Liver (tissue), 9 donors: ENCODE measurements around the gene ZNF597. TPM values are rescaled to one million over a fixed set of nuclear protein-coding genes. Genes with fewer than 3 reads are reported as not detected.

ENCODE experiments used
- DNase-seq: peaks from one replicate; pipeline ENCODE4 v3.0.0-alpha.2; 2017; ENCODE audit warnings: low spot score
- H3K27ac ChIP-seq, 2 donors: one replicate each; pipeline ENCODE4 v1.7.0; 2013; ENCODE audit warnings: inconsistent platforms in 2 of 2, low read length in 2 of 2, control low read depth in 1 of 2, low read depth in 1 of 2, mild to moderate bottlenecking in 1 of 2
- H3K27me3 ChIP-seq, 4 donors: one replicate each; pipeline versions ENCODE4 v1.6.1 to v1.7.0; 2013; ENCODE audit warnings: low read length in 3 of 4, inconsistent platforms in 1 of 4, mild to moderate bottlenecking in 1 of 4, moderate library complexity in 1 of 4; ENCODE audit not compliant: control insufficient read depth in 4 of 4, insufficient read depth in 4 of 4
- H3K36me3 ChIP-seq, 4 donors: one replicate each; pipeline versions ENCODE4 v1.6.1 to v1.7.0; 2013; ENCODE audit warnings: low read length in 3 of 4, mild to moderate bottlenecking in 3 of 4, low read depth in 1 of 4, moderate library complexity in 1 of 4; ENCODE audit not compliant: control insufficient read depth in 4 of 4, insufficient read depth in 3 of 4
- H3K4me1 ChIP-seq, 4 donors: one replicate each; pipeline versions ENCODE4 v1.6.1 to v1.7.0; 2013; ENCODE audit warnings: low read length in 3 of 4, mild to moderate bottlenecking in 3 of 4, moderate library complexity in 1 of 4; ENCODE audit not compliant: control insufficient read depth in 4 of 4, insufficient read depth in 4 of 4
- H3K4me3 ChIP-seq, 3 donors: one replicate each; pipeline versions ENCODE4 v1.6.1 to v1.7.0; 2013; ENCODE audit warnings: low read length in 3 of 3, control low read depth in 1 of 3, low read depth in 1 of 3, mild to moderate bottlenecking in 1 of 3
- H3K9ac ChIP-seq, 2 donors: one replicate each; pipeline ENCODE4 v1.7.0; 2013; ENCODE audit warnings: low read length in 2 of 2, mild to moderate bottlenecking in 2 of 2, moderate library complexity in 2 of 2, control low read depth in 1 of 2, low read depth in 1 of 2
- H3K9me3 ChIP-seq, 4 donors: one replicate each; pipeline versions ENCODE4 v1.6.1 to v1.7.0; 2013; ENCODE audit warnings: low read length in 3 of 4; ENCODE audit not compliant: control insufficient read depth in 4 of 4
- EGR1 ChIP-seq, 2 donors: IDR thresholded peaks; 2 replicates each; pipeline ENCODE4 v1.6.1; 2016 to 2018; ENCODE audit warnings: antibody characterized with exemption in 2 of 2, low read depth in 2 of 2
- FOXA1 ChIP-seq: IDR thresholded peaks from 2 replicates; pipeline ENCODE4 v1.6.1; 2016; ENCODE audit warnings: antibody characterized with exemption
- FOXA2 ChIP-seq: IDR thresholded peaks from 2 replicates; pipeline ENCODE4 v1.6.1; 2016; ENCODE audit warnings: antibody characterized with exemption
- GABPA ChIP-seq, 2 donors: IDR thresholded peaks in 1 of 2; conservative IDR thresholded peaks in 1 of 2; 2 replicates each; pipeline ENCODE4 v1.6.1; 2016; ENCODE audit warnings: antibody characterized with exemption in 2 of 2, mild to moderate bottlenecking in 1 of 2, moderate library complexity in 1 of 2
- HNF4A ChIP-seq, 2 donors: conservative IDR thresholded peaks; 2 replicates each; pipeline ENCODE4 v1.6.1; 2016; ENCODE audit warnings: antibody characterized with exemption in 2 of 2, mild to moderate bottlenecking in 2 of 2
- HNF4G ChIP-seq: IDR thresholded peaks from 2 replicates; pipeline ENCODE4 v1.6.1; 2016; ENCODE audit warnings: antibody characterized with exemption
- JUND ChIP-seq, 2 donors: IDR thresholded peaks; 2 replicates each; pipeline ENCODE4 v1.6.1; 2016; ENCODE audit warnings: antibody characterized with exemption in 2 of 2
- NR2F2 ChIP-seq: IDR thresholded peaks from 2 replicates; pipeline ENCODE4 v1.6.1; 2016; ENCODE audit warnings: antibody characterized with exemption
- RAD21 ChIP-seq, 2 donors: IDR thresholded peaks; 2 replicates each; pipeline ENCODE4 v1.6.1; 2016; ENCODE audit warnings: antibody characterized with exemption in 2 of 2, mild to moderate bottlenecking in 2 of 2
- RXRA ChIP-seq, 2 donors: IDR thresholded peaks; 2 replicates each; pipeline ENCODE4 v1.6.1; 2017 to 2018; ENCODE audit warnings: antibody characterized with exemption in 2 of 2, mild to moderate bottlenecking in 1 of 2
- SP1 ChIP-seq: IDR thresholded peaks from 2 replicates; pipeline ENCODE4 v1.6.1; 2018; ENCODE audit warnings: antibody characterized with exemption, mild to moderate bottlenecking
- TAF1 ChIP-seq: conservative IDR thresholded peaks from 2 replicates; pipeline ENCODE4 v1.6.1; 2016; ENCODE audit warnings: antibody characterized with exemption, mild to moderate bottlenecking
- YY1 ChIP-seq: IDR thresholded peaks from 2 replicates; pipeline ENCODE4 v1.6.1; 2016; ENCODE audit warnings: antibody characterized with exemption, mild to moderate bottlenecking
- WGBS: extraction: QIAGEN DNeasy Blood & Tissue Kit; methylation state at CpG from one replicate; pipeline ENCODE4 v1.1.7; 2013; 5-methylcytosine and 5-hydroxymethylcytosine counted together
- polyA plus RNA-seq, 2 donors: library from polyadenylated mRNA; stranded (reverse) in 1 of 2; unstranded in 1 of 2; fragments of 200-250 nt in 1 of 2; fragments of >200 nt in 1 of 2; fragmentation: Nextera tagmentation in 1 of 2; extraction: Ambion mirVana in 1 of 2; gene quantifications; one replicate each; pipeline versions ENCODE4 v1.2.1 to v1.2.3, GENCODE V29; 2013 to 2015
- total RNA-seq, 2 donors: library from RNA; depleted of rRNA; stranded (reverse); fragments of >200 nt; gene quantifications; one replicate each; pipeline ENCODE4 v1.2.3, GENCODE V29; 2014
- TF ChIP-seq, protein P1 (sequence below): IDR thresholded peaks from 2 replicates; pipeline ENCODE4 v1.6.1; 2016; ENCODE audit warnings: antibody characterized with exemption
- TF ChIP-seq, protein P2 (sequence below): IDR thresholded peaks from 2 replicates; pipeline ENCODE4 v1.6.1; 2016; ENCODE audit warnings: antibody characterized with exemption, mild to moderate bottlenecking
- TF ChIP-seq, protein P3 (sequence below): IDR thresholded peaks from 2 replicates; pipeline ENCODE4 v1.6.1; 2016; ENCODE audit warnings: antibody characterized with exemption
- TF ChIP-seq, protein P4 (sequence below): IDR thresholded peaks from 2 replicates; pipeline ENCODE4 v1.6.1; 2016; ENCODE audit warnings: antibody characterized with exemption
- TF ChIP-seq, protein P5 (sequence below): fragments of 150-350 bp; IDR thresholded peaks from 2 replicates; pipeline ENCODE4 v1.5.1; 2017; ENCODE audit warnings: improper control_type of control experiment, low read depth, low read length; ENCODE audit not compliant: missing input control
- donor health status: healthy.
- donor health status: healthy.
- donor health status: healthy.
- donor health status: healthy.
- donor health status: healthy.

The ZNF597 gene
- total and polyA plus RNA-seq, 4 donors: 0.53 to 1.7 (median 0.85) TPM

DNA sequence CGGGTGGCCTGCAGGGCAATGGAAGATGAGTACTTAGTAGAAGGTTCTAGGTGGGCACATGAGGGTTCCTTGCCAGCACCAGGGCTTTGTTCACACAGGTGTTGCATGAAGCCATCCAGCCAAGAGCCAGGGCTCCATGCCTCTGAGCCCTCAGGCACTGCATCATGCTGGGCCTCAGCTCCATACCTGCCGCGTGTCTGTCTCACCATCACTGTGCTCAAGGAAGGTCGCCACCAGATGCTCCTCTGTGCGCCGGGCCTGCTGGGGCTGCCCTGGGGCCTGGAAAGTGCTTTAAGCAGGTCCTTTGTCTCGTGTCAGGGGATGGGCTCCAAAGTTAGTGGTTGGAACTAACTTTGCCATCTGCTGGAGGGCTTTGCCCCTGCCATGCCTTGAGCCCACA lies 26.4 kb upstream of the ZNF597 start:
- DNase-seq: no peak
- no peak overlapping the region for H3K9ac ChIP-seq
- H3K4me3 ChIP-seq: no peak overlapping the region
- H3K9me3 ChIP-seq: no peaks in the 10 kb centered on the region
- TF ChIP-seq, protein P1, sequence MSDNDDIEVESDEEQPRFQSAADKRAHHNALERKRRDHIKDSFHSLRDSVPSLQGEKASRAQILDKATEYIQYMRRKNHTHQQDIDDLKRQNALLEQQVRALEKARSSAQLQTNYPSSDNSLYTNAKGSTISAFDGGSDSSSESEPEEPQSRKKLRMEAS: no peak
- TF ChIP-seq SP1 (no peak), RAD21 (IDR thresholded peaks at IDR 0.05) (no peak), TAF1 (no peak), HNF4G (no peak), EGR1 (IDR thresholded peaks at IDR 0.05; ENCODE audit: low read depth in 2 of 2) (no peak), NR2F2 (no peak), JUND (IDR thresholded peaks at IDR 0.05) (no peak), YY1 (no peak), HNF4A (conservative IDR thresholded peaks at IDR 0.05) (no peak), RXRA (IDR thresholded peaks at IDR 0.05) (no peak)
- TF ChIP-seq, protein P2, sequence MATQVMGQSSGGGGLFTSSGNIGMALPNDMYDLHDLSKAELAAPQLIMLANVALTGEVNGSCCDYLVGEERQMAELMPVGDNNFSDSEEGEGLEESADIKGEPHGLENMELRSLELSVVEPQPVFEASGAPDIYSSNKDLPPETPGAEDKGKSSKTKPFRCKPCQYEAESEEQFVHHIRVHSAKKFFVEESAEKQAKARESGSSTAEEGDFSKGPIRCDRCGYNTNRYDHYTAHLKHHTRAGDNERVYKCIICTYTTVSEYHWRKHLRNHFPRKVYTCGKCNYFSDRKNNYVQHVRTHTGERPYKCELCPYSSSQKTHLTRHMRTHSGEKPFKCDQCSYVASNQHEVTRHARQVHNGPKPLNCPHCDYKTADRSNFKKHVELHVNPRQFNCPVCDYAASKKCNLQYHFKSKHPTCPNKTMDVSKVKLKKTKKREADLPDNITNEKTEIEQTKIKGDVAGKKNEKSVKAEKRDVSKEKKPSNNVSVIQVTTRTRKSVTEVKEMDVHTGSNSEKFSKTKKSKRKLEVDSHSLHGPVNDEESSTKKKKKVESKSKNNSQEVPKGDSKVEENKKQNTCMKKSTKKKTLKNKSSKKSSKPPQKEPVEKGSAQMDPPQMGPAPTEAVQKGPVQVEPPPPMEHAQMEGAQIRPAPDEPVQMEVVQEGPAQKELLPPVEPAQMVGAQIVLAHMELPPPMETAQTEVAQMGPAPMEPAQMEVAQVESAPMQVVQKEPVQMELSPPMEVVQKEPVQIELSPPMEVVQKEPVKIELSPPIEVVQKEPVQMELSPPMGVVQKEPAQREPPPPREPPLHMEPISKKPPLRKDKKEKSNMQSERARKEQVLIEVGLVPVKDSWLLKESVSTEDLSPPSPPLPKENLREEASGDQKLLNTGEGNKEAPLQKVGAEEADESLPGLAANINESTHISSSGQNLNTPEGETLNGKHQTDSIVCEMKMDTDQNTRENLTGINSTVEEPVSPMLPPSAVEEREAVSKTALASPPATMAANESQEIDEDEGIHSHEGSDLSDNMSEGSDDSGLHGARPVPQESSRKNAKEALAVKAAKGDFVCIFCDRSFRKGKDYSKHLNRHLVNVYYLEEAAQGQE: no peak
- TF ChIP-seq, protein P3, sequence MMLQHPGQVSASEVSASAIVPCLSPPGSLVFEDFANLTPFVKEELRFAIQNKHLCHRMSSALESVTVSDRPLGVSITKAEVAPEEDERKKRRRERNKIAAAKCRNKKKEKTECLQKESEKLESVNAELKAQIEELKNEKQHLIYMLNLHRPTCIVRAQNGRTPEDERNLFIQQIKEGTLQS: no peak
- TF ChIP-seq, protein P4, sequence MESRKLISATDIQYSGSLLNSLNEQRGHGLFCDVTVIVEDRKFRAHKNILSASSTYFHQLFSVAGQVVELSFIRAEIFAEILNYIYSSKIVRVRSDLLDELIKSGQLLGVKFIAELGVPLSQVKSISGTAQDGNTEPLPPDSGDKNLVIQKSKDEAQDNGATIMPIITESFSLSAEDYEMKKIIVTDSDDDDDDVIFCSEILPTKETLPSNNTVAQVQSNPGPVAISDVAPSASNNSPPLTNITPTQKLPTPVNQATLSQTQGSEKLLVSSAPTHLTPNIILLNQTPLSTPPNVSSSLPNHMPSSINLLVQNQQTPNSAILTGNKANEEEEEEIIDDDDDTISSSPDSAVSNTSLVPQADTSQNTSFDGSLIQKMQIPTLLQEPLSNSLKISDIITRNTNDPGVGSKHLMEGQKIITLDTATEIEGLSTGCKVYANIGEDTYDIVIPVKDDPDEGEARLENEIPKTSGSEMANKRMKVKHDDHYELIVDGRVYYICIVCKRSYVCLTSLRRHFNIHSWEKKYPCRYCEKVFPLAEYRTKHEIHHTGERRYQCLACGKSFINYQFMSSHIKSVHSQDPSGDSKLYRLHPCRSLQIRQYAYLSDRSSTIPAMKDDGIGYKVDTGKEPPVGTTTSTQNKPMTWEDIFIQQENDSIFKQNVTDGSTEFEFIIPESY: no peak
- H3K27me3 ChIP-seq: no peaks in the 10 kb centered on the region
- H3K36me3 ChIP-seq: peaks cover 0 to 8% (median 4%) of the 10 kb centered on the region in 4 donors
- WGBS: 94% methylated on average over 7 of the region's 7 CpGs
- peaks cover 4 to 26% (median 14%) of the 10 kb centered on the region in 4 donors for H3K4me1 ChIP-seq
- no peak overlapping the region for H3K27ac ChIP-seq

DNA sequence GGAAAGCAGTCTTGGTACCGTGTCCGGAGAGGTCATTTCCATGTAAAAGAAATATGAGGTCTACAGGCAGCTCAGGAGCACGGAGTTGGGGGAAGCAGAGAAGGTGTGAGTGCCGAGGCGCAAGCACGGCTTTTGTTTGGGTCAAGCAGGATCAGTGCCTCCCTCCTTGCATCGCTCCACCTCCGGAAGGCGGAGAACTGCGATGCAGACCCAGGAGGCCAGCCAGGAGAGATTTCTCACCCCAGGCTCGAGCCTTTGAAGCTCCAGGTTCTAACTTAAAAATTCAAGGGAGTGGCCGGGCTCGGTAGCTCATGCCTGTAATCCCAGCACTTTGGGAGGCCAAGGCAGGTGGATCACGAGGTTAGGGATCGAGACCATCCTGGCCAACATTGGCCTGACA lies 25.2 kb upstream of the ZNF597 start:
- H3K9ac ChIP-seq: no peak overlapping the region
- DNase-seq: no peak
- no peaks in the 10 kb centered on the region for H3K9me3 ChIP-seq
- no peaks in the 10 kb centered on the region for H3K27me3 ChIP-seq
- H3K27ac ChIP-seq: no peak overlapping the region
- H3K4me1 ChIP-seq: peaks cover 7 to 24% (median 15%) of the 10 kb centered on the region in 4 donors
- WGBS: 87% methylated on average over 15 of the region's 15 CpGs
- H3K4me3 ChIP-seq: no peak overlapping the region
- H3K36me3 ChIP-seq: peaks cover 0 to 8% (median 3%) of the 10 kb centered on the region in 4 donors
- no peak for TF ChIP-seq GABPA (IDR thresholded peaks at IDR 0.05 in 1 of 2, conservative IDR thresholded peaks at IDR 0.05 in 1 of 2)
- no peak for TF ChIP-seq HNF4G
- no peak for TF ChIP-seq YY1
- TF ChIP-seq JUND (IDR thresholded peaks at IDR 0.05): no peak
- TF ChIP-seq, protein P5, sequence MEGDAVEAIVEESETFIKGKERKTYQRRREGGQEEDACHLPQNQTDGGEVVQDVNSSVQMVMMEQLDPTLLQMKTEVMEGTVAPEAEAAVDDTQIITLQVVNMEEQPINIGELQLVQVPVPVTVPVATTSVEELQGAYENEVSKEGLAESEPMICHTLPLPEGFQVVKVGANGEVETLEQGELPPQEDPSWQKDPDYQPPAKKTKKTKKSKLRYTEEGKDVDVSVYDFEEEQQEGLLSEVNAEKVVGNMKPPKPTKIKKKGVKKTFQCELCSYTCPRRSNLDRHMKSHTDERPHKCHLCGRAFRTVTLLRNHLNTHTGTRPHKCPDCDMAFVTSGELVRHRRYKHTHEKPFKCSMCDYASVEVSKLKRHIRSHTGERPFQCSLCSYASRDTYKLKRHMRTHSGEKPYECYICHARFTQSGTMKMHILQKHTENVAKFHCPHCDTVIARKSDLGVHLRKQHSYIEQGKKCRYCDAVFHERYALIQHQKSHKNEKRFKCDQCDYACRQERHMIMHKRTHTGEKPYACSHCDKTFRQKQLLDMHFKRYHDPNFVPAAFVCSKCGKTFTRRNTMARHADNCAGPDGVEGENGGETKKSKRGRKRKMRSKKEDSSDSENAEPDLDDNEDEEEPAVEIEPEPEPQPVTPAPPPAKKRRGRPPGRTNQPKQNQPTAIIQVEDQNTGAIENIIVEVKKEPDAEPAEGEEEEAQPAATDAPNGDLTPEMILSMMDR: no peak
- no peak for TF ChIP-seq TAF1
- TF ChIP-seq FOXA1: no peak
- TF ChIP-seq SP1: no peak
- TF ChIP-seq, protein P1: no peak
- TF ChIP-seq EGR1 (IDR thresholded peaks at IDR 0.05; ENCODE audit: low read depth in 2 of 2): no peak
- no peak for TF ChIP-seq HNF4A (conservative IDR thresholded peaks at IDR 0.05)
- TF ChIP-seq, protein P2: no peak
- TF ChIP-seq RAD21 (IDR thresholded peaks at IDR 0.05): no peak
- TF ChIP-seq FOXA2: no peak
- TF ChIP-seq NR2F2: no peak
- TF ChIP-seq RXRA (IDR thresholded peaks at IDR 0.05): no peak
- TF ChIP-seq, protein P3: no peak
